HEK293 (cell line): ENCODE data around the gene WRAP53.
A peak's percentile ranks its signal among the peaks of the same experiment; 100 is the strongest.

Source experiments
- BCL11B ChIP-seq: fragments of 450-650 bp; formaldehyde crosslinking; IDR thresholded peaks from 2 replicates; pipeline ENCODE4 v1.5.1; 2016; ENCODE audit warnings: low read depth, missing biosample characterization, missing genetic modification characterization
- GLI2 ChIP-seq: fragments of 450-650 bp; formaldehyde crosslinking; IDR thresholded peaks from 2 replicates; pipeline ENCODE4; 2017; ENCODE audit warnings: missing biosample characterization, missing genetic modification characterization, low read depth, borderline replicate concordance
- KLF1 ChIP-seq: fragments of 450-650 bp; formaldehyde crosslinking; IDR thresholded peaks from 2 replicates; pipeline ENCODE4 v1.5.1; 2016; ENCODE audit warnings: missing biosample characterization, missing genetic modification characterization
- MZF1 ChIP-seq: fragments of 450-650 bp; formaldehyde crosslinking; IDR thresholded peaks from 2 replicates; pipeline ENCODE4 v1.5.1; 2017; ENCODE audit warnings: missing biosample characterization, missing genetic modification characterization, borderline replicate concordance
- OVOL3 ChIP-seq: fragments of 450-650 bp; formaldehyde crosslinking; IDR thresholded peaks from 2 replicates; pipeline ENCODE4 v1.5.1; 2016; ENCODE audit warnings: missing biosample characterization, missing genetic modification characterization
- SCRT1 ChIP-seq: fragments of 450-650 bp; formaldehyde crosslinking; IDR thresholded peaks from 2 replicates; pipeline ENCODE4 v1.5.1; 2016; ENCODE audit warnings: missing biosample characterization, missing genetic modification characterization, borderline replicate concordance
- SP2 ChIP-seq: fragments of 450-650 bp; formaldehyde crosslinking; IDR thresholded peaks from 2 replicates; pipeline ENCODE4 v1.5.1; 2016; ENCODE audit warnings: missing biosample characterization, missing genetic modification characterization
- SP7 ChIP-seq: fragments of 450-650 bp; formaldehyde crosslinking; IDR thresholded peaks from 2 replicates; pipeline ENCODE4 v1.5.1; 2016; ENCODE audit warnings: missing biosample characterization, missing genetic modification characterization
- TSHZ1 ChIP-seq: fragments of 450-650 bp; formaldehyde crosslinking; IDR thresholded peaks from 2 replicates; pipeline ENCODE4 v1.5.1; 2016; ENCODE audit warnings: missing biosample characterization, missing genetic modification characterization, borderline replicate concordance
- ZBTB10 ChIP-seq: fragments of 450-650 bp; formaldehyde crosslinking; IDR thresholded peaks from 2 replicates; pipeline ENCODE4 v1.5.1; 2016; ENCODE audit warnings: missing biosample characterization, missing genetic modification characterization
- ZBTB48 ChIP-seq: fragments of 450-650 bp; formaldehyde crosslinking; IDR thresholded peaks from 2 replicates; pipeline ENCODE4 v1.5.1; 2016; ENCODE audit warnings: missing biosample characterization, missing genetic modification characterization
- ZFP69B ChIP-seq: fragments of 450-650 bp; formaldehyde crosslinking; IDR thresholded peaks from 2 replicates; pipeline ENCODE4 v1.5.1; 2016; ENCODE audit warnings: missing biosample characterization, missing genetic modification characterization
- ZNF132 ChIP-seq: fragments of 450-650 bp; formaldehyde crosslinking; IDR thresholded peaks from 2 replicates; pipeline ENCODE4 v1.5.1; 2017; ENCODE audit warnings: missing biosample characterization, missing genetic modification characterization, borderline replicate concordance
- ZNF138 ChIP-seq: fragments of 450-650 bp; formaldehyde crosslinking; IDR thresholded peaks from 2 replicates; pipeline ENCODE4 v1.5.1; 2016; ENCODE audit warnings: missing biosample characterization, missing genetic modification characterization, borderline replicate concordance
- ZNF211 ChIP-seq: fragments of 450-650 bp; formaldehyde crosslinking; IDR thresholded peaks from 2 replicates; pipeline ENCODE4 v1.5.1; 2016; ENCODE audit warnings: low read depth, missing biosample characterization, missing genetic modification characterization
- ZNF248 ChIP-seq: fragments of 450-650 bp; formaldehyde crosslinking; IDR thresholded peaks from 2 replicates; pipeline ENCODE4 v1.5.1; 2017; ENCODE audit warnings: missing biosample characterization, missing genetic modification characterization
- ZNF354C ChIP-seq: fragments of 450-650 bp; formaldehyde crosslinking; IDR thresholded peaks from 2 replicates; pipeline ENCODE4 v1.5.1; 2016; ENCODE audit warnings: missing biosample characterization, missing genetic modification characterization, low read depth, borderline replicate concordance
- ZNF391 ChIP-seq: fragments of 450-650 bp; formaldehyde crosslinking; IDR thresholded peaks from 2 replicates; pipeline ENCODE4 v1.5.1; 2016; ENCODE audit warnings: low read depth, missing biosample characterization, missing genetic modification characterization, borderline replicate concordance
- ZNF600 ChIP-seq: fragments of 450-650 bp; formaldehyde crosslinking; IDR thresholded peaks from 2 replicates; pipeline ENCODE4 v1.5.1; 2016; ENCODE audit warnings: missing biosample characterization, missing genetic modification characterization
- ZNF837 ChIP-seq: fragments of 450-650 bp; formaldehyde crosslinking; IDR thresholded peaks from 2 replicates; pipeline ENCODE4 v1.5.1; 2016; ENCODE audit warnings: missing biosample characterization, missing genetic modification characterization
- ZNF843 ChIP-seq: fragments of 450-650 bp; formaldehyde crosslinking; IDR thresholded peaks from 2 replicates; pipeline ENCODE4 v1.5.1; 2016; ENCODE audit warnings: missing biosample characterization, missing genetic modification characterization
- TF ChIP-seq, protein P1 (sequence below): fragments of 450-650 bp; formaldehyde crosslinking; IDR thresholded peaks from 2 replicates; pipeline ENCODE4 v1.5.1; 2016; ENCODE audit warnings: missing biosample characterization, missing genetic modification characterization
- TF ChIP-seq, protein P2 (sequence below): fragments of 450-650 bp; formaldehyde crosslinking; IDR thresholded peaks from 2 replicates; pipeline ENCODE4 v1.5.1; 2016; ENCODE audit warnings: missing biosample characterization, missing genetic modification characterization
- TF ChIP-seq, protein P3 (sequence below): fragments of 450-650 bp; formaldehyde crosslinking; IDR thresholded peaks from 2 replicates; pipeline ENCODE4 v1.5.1; 2017; ENCODE audit warnings: missing biosample characterization, missing genetic modification characterization

Gene WRAP53

DNA sequence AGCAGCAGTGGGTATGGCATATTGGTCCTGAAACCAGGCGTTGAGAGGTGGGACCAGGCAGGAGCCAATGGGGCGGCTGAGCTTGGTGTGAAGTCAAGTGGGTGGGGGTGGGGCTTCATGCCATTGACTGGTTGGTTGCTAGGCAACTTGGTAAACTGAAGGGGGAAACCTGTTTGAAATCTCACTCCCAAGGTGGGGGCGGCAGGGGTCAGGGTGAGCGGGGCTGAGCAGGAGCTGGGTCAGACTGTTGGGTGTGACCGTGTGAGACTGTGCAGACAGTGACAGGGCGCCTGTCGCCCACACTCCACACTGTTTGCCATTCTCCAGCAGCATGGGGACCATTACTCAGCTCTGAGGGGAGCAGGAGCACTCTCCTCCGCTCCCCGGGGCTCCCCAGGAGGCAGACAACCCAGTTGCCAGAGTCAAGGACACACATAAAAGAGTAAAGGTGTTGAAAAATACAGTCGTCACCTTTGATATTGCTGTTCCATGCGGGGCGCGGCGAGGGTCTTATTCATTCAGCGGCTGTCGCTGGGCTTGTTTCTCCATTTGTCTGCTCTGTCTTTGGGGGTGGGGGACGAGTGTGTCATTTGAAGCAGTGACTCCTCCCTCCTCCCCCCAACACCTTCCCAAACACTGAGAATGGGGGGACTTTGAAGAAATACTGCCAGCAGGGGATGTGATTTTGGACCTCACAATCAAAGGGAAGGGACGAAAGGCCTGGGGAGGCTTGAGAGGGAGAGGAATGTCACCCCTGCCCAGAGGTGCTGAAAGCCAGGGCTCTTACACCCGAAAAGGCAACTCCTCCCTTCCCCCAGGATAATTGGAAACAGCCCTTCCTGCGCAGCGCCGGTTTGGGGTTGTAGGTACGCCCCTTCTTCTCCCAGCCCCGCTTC lies 15.6 kb downstream of the WRAP53 start (continued):
- TF ChIP-seq, protein P1, sequence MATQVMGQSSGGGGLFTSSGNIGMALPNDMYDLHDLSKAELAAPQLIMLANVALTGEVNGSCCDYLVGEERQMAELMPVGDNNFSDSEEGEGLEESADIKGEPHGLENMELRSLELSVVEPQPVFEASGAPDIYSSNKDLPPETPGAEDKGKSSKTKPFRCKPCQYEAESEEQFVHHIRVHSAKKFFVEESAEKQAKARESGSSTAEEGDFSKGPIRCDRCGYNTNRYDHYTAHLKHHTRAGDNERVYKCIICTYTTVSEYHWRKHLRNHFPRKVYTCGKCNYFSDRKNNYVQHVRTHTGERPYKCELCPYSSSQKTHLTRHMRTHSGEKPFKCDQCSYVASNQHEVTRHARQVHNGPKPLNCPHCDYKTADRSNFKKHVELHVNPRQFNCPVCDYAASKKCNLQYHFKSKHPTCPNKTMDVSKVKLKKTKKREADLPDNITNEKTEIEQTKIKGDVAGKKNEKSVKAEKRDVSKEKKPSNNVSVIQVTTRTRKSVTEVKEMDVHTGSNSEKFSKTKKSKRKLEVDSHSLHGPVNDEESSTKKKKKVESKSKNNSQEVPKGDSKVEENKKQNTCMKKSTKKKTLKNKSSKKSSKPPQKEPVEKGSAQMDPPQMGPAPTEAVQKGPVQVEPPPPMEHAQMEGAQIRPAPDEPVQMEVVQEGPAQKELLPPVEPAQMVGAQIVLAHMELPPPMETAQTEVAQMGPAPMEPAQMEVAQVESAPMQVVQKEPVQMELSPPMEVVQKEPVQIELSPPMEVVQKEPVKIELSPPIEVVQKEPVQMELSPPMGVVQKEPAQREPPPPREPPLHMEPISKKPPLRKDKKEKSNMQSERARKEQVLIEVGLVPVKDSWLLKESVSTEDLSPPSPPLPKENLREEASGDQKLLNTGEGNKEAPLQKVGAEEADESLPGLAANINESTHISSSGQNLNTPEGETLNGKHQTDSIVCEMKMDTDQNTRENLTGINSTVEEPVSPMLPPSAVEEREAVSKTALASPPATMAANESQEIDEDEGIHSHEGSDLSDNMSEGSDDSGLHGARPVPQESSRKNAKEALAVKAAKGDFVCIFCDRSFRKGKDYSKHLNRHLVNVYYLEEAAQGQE, result no peak
- TF ChIP-seq ZNF354C, result no peak
- TF ChIP-seq GLI2 (tag by site-specific recombination), result no peak
- TF ChIP-seq OVOL3, result no peak
- TF ChIP-seq ZNF211 (tag by site-specific recombination), result no peak
- TF ChIP-seq BCL11B (tag by site-specific recombination), result no peak
- TF ChIP-seq ZFP69B (tag by site-specific recombination), result no peak
- TF ChIP-seq, protein P2, sequence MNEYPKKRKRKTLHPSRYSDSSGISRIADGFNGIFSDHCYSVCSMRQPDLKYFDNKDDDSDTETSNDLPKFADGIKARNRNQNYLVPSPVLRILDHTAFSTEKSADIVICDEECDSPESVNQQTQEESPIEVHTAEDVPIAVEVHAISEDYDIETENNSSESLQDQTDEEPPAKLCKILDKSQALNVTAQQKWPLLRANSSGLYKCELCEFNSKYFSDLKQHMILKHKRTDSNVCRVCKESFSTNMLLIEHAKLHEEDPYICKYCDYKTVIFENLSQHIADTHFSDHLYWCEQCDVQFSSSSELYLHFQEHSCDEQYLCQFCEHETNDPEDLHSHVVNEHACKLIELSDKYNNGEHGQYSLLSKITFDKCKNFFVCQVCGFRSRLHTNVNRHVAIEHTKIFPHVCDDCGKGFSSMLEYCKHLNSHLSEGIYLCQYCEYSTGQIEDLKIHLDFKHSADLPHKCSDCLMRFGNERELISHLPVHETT (tag by site-specific recombination), result no peak
- TF ChIP-seq MZF1 (tag by site-specific recombination), result no peak
- TF ChIP-seq, protein P3, sequence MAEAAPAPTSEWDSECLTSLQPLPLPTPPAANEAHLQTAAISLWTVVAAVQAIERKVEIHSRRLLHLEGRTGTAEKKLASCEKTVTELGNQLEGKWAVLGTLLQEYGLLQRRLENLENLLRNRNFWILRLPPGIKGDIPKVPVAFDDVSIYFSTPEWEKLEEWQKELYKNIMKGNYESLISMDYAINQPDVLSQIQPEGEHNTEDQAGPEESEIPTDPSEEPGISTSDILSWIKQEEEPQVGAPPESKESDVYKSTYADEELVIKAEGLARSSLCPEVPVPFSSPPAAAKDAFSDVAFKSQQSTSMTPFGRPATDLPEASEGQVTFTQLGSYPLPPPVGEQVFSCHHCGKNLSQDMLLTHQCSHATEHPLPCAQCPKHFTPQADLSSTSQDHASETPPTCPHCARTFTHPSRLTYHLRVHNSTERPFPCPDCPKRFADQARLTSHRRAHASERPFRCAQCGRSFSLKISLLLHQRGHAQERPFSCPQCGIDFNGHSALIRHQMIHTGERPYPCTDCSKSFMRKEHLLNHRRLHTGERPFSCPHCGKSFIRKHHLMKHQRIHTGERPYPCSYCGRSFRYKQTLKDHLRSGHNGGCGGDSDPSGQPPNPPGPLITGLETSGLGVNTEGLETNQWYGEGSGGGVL, result peak; percentile 28; the same call in 1 of the 2 replicates
- no peak for TF ChIP-seq ZNF138 (tag by site-specific recombination)
- TF ChIP-seq ZBTB10 (tag by site-specific recombination), result no peak
- no peak for TF ChIP-seq ZNF248 (tag by site-specific recombination)
- no peak for TF ChIP-seq ZNF391 (tag by site-specific recombination)
- no peak for TF ChIP-seq ZNF843 (tag by site-specific recombination)
- no peak for TF ChIP-seq ZNF132 (tag by site-specific recombination)
- 0 out of 2 replicates have a peak, but pooled peaks have one; percentile 5 for TF ChIP-seq ZNF600 (tag by site-specific recombination)
- no peak for TF ChIP-seq ZBTB48 (tag by site-specific recombination)
- no peak for TF ChIP-seq SCRT1 (tag by site-specific recombination)
- TF ChIP-seq SP7 (tag by site-specific recombination), result no peak
- 0 out of 2 replicates have a peak, but pooled peaks have one; percentile 18 for TF ChIP-seq KLF1 (tag by site-specific recombination)
- TF ChIP-seq ZNF837 (tag by site-specific recombination), result no peak
- peak; percentile 74 for TF ChIP-seq SP2 (tag by site-specific recombination)
- no peak for TF ChIP-seq TSHZ1 (tag by site-specific recombination)
